OCI-LY1 (cell line): Measurements from ENCODE around the gene ATP1A4.

Source experiments
- H2AFZ ChIP-seq: fragments of 200-600 bp; sonication (generic), shearing (Covaris generic); 2 replicates; pipeline ENCODE4 v1.6.0; 2014; ENCODE audit warnings: antibody characterized with exemption, mild to moderate bottlenecking, low read length
- H3F3A ChIP-seq: fragments of 200-600 bp; sonication (generic), shearing (Covaris generic); 2 replicates; pipeline ENCODE4 v1.6.0; 2014; ENCODE audit warnings: mild to moderate bottlenecking, antibody characterized with exemption, low read length, moderate library complexity; ENCODE audit not compliant: insufficient read depth
- H3K27ac ChIP-seq: fragments of 200-600 bp; sonication (generic); 2 replicates; pipeline ENCODE4 v1.5.1; 2014; ENCODE audit warnings: low read length, mixed run types, mild to moderate bottlenecking, low read depth; ENCODE audit not compliant: poor library complexity, severe bottlenecking
- H3K27me3 ChIP-seq: fragments of 200-600 bp; sonication (generic); 2 replicates; pipeline ENCODE4 v1.6.0; 2014; ENCODE audit warnings: antibody characterized with exemption, mild to moderate bottlenecking, low read length, moderate library complexity; ENCODE audit not compliant: insufficient read depth
- H3K36me3 ChIP-seq: fragments of 200-600 bp; sonication (generic); 2 replicates; pipeline ENCODE4 v1.6.1; 2014; ENCODE audit warnings: mild to moderate bottlenecking, antibody characterized with exemption, low read length, moderate library complexity, mixed read lengths; ENCODE audit not compliant: insufficient read depth
- H3K4me1 ChIP-seq: fragments of 200-600 bp; sonication (generic); 2 replicates; pipeline ENCODE4 v1.5.1; 2014; ENCODE audit warnings: mild to moderate bottlenecking, low read length, moderate library complexity; ENCODE audit not compliant: insufficient read depth, severe bottlenecking
- H3K4me2 ChIP-seq: fragments of 200-600 bp; sonication (generic), shearing (Covaris generic); 2 replicates; pipeline ENCODE4 v1.6.1; 2014; ENCODE audit warnings: low read length
- H3K4me3 ChIP-seq: fragments of 200-600 bp; sonication (generic); 2 replicates; pipeline ENCODE4 v1.5.1; 2014; ENCODE audit warnings: low read length, low read depth, mild to moderate bottlenecking, mixed read lengths; ENCODE audit not compliant: poor library complexity, severe bottlenecking
- H3K79me2 ChIP-seq: fragments of 200-600 bp; shearing (Covaris generic); 2 replicates; pipeline ENCODE4 v1.6.1; 2016; ENCODE audit warnings: mixed run types, low read length, mixed read lengths; ENCODE audit not compliant: insufficient read depth
- H3K9ac ChIP-seq: fragments of 200-600 bp; sonication (generic), shearing (Covaris generic); 2 replicates; pipeline ENCODE4 v1.6.1; 2014; ENCODE audit warnings: mild to moderate bottlenecking, low read length, mixed read lengths
- H3K9me2 ChIP-seq: fragments of 200-600 bp; sonication (generic), shearing (Covaris generic); 2 replicates; pipeline ENCODE4 v1.6.1; 2014; ENCODE audit warnings: low read depth, mild to moderate bottlenecking, low read length, mixed read lengths
- H3K9me3 ChIP-seq: fragments of 200-600 bp; shearing (Covaris generic); 2 replicates; pipeline ENCODE4 v1.6.1; 2014; ENCODE audit warnings: low read length, mixed read lengths
- H4K20me1 ChIP-seq: fragments of 200-600 bp; sonication (generic), shearing (Covaris generic); 2 replicates; pipeline ENCODE4 v1.6.0; 2016; ENCODE audit warnings: mild to moderate bottlenecking, low read length; ENCODE audit not compliant: insufficient read depth
- CTCF ChIP-seq: fragments of 200-600 bp; sonication (generic), shearing (Covaris generic); IDR thresholded peaks from 2 replicates; pipeline ENCODE4 v1.5.1; 2017; ENCODE audit warnings: mild to moderate bottlenecking, antibody characterized with exemption, low read length, moderate library complexity, mixed read lengths
- EZH2 ChIP-seq: fragments of 200-600 bp; sonication (generic), shearing (Covaris generic); IDR thresholded peaks from 2 replicates; pipeline ENCODE4 v1.8.0; 2017; ENCODE audit warnings: borderline replicate concordance, mixed run types, mild to moderate bottlenecking, antibody characterized with exemption, low read length, moderate library complexity, mixed read lengths

ATP1A4 gene

GRCh38 chr1:160168016-160168415 is 16.6 kb downstream of the ATP1A4 start:
- Histone ChIP-seq H3K79me2 (no peaks in the 10 kb centered on the region), H3K9me2 (no peaks in the 10 kb centered on the region), H3K9me3 (no peaks in the 10 kb centered on the region), H3K4me2 (no peak overlapping the region), H2AFZ (no peak overlapping the region), H3K4me1 (peaks cover 4% of the 10 kb centered on the region), H3F3A (no peaks in the 10 kb centered on the region), H3K27me3 (no peaks in the 10 kb centered on the region; the same call in 1 of the 2 replicates), H3K27ac (no peak overlapping the region), H3K4me3 (no peak overlapping the region), H3K36me3 (no peaks in the 10 kb centered on the region), H3K9ac (no peak overlapping the region), H4K20me1 (no peaks in the 10 kb centered on the region)
- TF ChIP-seq EZH2 = no peak
- no peak for TF ChIP-seq CTCF

GRCh38 chr1:160168609-160169369 is 17.4 kb downstream of the ATP1A4 start:
- TF ChIP-seq EZH2 (no peak), CTCF (no peak)
- Histone ChIP-seq H3K9me3 (no peaks in the 10 kb centered on the region), H3K4me2 (no peak overlapping the region), H3K79me2 (no peaks in the 10 kb centered on the region), H3K4me3 (no peak overlapping the region), H3K27me3 (no peaks in the 10 kb centered on the region; the same call in 1 of the 2 replicates), H3K36me3 (no peaks in the 10 kb centered on the region), H3K27ac (no peak overlapping the region), H3K9ac (no peak overlapping the region), H3K9me2 (no peaks in the 10 kb centered on the region), H2AFZ (no peak overlapping the region), H4K20me1 (no peaks in the 10 kb centered on the region), H3K4me1 (peaks cover 4% of the 10 kb centered on the region), H3F3A (no peaks in the 10 kb centered on the region)

GRCh38 chr1:160169553-160170399 is 18.4 kb downstream of the ATP1A4 start:
- Histone ChIP-seq H3F3A (no peaks in the 10 kb centered on the region), H3K9ac (no peak overlapping the region), H3K27ac (no peak overlapping the region), H3K79me2 (no peaks in the 10 kb centered on the region), H3K36me3 (no peaks in the 10 kb centered on the region), H4K20me1 (no peaks in the 10 kb centered on the region), H3K9me2 (no peaks in the 10 kb centered on the region), H3K4me3 (no peak overlapping the region), H3K4me2 (no peak overlapping the region), H3K9me3 (no peaks in the 10 kb centered on the region), H3K27me3 (peaks cover 3% of the 10 kb centered on the region; the same call in 1 of the 2 replicates), H2AFZ (no peak overlapping the region), H3K4me1 (peaks cover 4% of the 10 kb centered on the region)
- TF ChIP-seq EZH2 (no peak), CTCF (no peak)
